ENCODE measurements around the gene IRF1.
"Not testable (repeated sequence)": the region's sequence is repeated elsewhere in the genome, so short reads cannot be mapped to it uniquely, and the experiment has no call there.

Gene IRF1

GRCh38 chr5:132490484-132491367, at the start of gene IRF1:
TSS of gene IRF1 (minus strand) at chr5:132490773. CDS start at chr5:132489478, 1,295 bp downstream.
- DNase-seq (ENCODE audit: insufficient read length, low spot score) (peak; percentile 98), FAIRE-seq (peak; percentile 84)

- DNase-seq (ENCODE audit: insufficient read length, low spot score) (no peak), FAIRE-seq (no peak)
Measured at GRCh38 chr5:132540149-132540548, 49.6 kb upstream of the IRF1 start.

GRCh38 chr5:132539716-132540115, 49.1 kb upstream of the IRF1 start:
- DNase-seq (ENCODE audit: insufficient read length, low spot score) (no peak), FAIRE-seq (no peak)

GRCh38 chr5:132530946-132531345, 40.4 kb upstream of the IRF1 start:
- DNase-seq (ENCODE audit: insufficient read length, low spot score), result no peak
- FAIRE-seq, result no peak

GRCh38 chr5:132528866-132529634, 38.5 kb upstream of the IRF1 start:
- DNase-seq (ENCODE audit: insufficient read length, low spot score), result no peak
- FAIRE-seq, result no peak

DNA sequence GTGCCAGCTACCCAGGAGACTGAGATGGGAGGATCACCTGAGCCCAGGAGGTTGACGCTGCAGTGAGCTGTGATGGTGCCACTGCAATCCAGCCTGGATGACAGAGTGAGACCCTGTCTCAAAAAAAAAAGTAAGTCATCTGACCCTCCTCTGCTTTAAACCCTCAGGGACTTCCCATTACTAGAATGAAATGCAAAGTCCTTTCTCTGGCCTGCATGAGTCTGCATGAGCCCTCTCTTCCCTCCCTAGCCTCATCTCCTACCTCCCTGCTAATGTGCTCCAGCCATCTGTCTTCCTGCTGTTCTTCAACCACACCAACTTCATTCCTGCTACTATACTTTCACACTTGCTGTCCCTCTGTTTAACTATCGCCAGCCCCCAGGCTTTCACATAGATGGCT, 37.4 kb upstream of the IRF1 start:
- DNase-seq (ENCODE audit: insufficient read length, low spot score), result no peak
- FAIRE-seq, result no peak

DNA sequence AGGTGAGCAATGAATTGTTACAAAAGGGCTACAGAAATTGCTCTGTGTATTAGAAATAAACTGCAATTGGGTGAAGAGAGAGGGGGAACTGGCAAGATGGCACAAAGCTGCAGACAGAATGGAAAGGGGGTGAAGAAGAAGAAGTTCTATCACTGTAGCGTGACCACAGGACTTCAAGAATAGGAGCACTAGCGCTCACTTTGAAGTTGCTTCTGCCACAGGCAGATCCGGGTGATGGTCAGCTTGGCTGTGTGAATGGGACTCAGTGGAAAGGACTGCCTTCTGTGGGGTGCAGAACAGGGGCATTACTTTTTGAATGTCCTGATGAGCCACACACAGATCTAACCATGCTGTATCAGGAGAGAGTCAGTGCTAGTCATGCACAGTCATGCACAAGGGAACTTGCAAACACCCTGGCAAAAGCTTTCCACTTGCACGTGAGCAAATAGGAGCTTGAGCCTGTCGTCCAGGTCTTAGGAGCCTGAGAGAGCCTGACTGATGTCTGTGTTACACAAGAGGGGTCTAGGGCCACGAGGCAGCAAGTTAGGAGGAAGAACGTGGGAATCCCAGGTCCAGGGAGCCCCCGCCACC, 36.5 kb upstream of the IRF1 start:
- DNase-seq (ENCODE audit: insufficient read length, low spot score), result no peak

DNA sequence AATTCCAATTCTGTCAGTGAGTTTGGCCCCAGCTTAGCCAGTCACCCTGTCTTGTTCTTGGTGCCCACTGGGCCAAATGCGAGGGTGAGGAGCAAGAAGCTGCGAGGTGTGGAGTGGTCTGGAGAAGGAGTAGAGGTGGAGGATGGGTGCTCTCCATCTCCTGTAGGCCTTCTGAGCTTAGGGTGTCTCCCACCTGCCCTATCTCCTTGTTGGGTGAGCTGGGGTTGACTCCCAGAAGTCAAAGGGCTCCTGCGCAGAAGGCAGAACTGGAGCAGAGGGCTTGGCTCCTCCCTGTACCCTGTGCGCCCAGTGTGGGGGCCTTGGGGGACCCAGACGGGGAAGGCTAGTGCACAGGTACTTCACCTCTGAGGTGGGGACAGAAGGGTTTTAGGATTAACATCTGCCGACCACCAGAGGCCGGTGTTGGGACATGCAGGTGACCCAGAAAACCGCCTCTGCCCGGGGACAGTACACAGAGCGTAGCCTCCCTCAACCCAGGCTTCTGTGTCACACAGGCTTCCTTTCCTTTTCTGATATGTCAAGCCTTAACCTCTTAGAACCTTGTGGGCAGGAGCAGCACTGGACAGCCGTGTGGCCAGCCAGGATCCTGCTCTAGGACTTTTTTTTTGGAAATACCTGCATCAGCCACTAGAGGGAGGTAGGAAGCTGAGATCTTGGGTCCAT, 35.9 kb upstream of the IRF1 start:
- no peak for DNase-seq (ENCODE audit: insufficient read length, low spot score)
- peak; percentile 93 for FAIRE-seq

More for the DNA sequence above, 36.5 kb upstream of the IRF1 start:
- no peak for FAIRE-seq

DNA sequence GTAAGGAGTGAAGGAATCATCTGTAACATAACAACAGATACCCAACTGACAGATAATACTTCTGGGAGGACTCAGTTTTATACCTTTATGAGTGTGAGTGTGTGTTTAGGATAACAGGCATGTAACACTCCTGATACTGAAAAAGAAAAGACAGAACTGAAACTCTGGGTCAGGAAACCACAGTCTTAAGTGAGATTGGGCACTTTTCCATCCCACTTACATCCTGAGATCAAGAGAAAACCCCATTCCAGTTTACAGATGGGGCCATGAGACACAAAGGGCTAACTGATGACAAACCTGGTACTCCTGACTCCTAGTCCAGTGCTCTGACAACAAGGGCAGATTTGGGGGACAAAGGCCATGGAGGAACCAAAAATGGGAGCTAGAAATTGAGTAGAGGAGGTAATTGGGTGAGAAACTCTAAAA, 34.7 kb upstream of the IRF1 start:
- no peak for DNase-seq (ENCODE audit: insufficient read length, low spot score)
- peak; percentile 89 for FAIRE-seq

GRCh38 chr5:132524877-132525276, 34.3 kb upstream of the IRF1 start:
- not testable (repeated sequence) for FAIRE-seq; DNase-seq (ENCODE audit: insufficient read length, low spot score)

DNA sequence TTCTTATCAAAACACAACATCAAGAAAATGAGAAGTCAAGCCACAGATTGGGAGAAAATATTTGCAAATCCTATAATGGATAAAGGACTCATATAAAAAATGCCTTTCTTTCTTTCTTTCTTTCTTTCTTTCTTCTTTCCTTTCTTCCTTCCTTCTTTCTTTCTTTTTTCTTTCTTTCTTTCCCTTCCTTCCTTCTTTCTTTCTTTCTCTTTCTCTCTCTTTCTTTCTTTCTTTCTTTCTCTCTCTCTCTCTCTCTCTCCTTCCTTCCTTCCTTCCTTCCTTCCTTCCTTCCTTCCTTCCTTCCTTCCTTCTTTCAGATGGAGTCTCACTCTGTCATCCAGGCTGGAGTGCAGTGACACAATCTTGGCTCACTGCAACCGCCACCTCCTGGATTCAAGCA, 31.5 kb upstream of the IRF1 start:
- FAIRE-seq, result not testable (repeated sequence)

GRCh38 chr5:132513618-132514336, 23.2 kb upstream of the IRF1 start:
- FAIRE-seq; DNase-seq (ENCODE audit: insufficient read length, low spot score): not testable (repeated sequence)

More for the DNA sequence above, 31.5 kb upstream of the IRF1 start:
- not testable (repeated sequence) for DNase-seq (ENCODE audit: insufficient read length, low spot score)

GRCh38 chr5:132510076-132510475, 19.5 kb upstream of the IRF1 start:
- DNase-seq (ENCODE audit: insufficient read length, low spot score) (no peak), FAIRE-seq (peak; percentile 23)

DNA sequence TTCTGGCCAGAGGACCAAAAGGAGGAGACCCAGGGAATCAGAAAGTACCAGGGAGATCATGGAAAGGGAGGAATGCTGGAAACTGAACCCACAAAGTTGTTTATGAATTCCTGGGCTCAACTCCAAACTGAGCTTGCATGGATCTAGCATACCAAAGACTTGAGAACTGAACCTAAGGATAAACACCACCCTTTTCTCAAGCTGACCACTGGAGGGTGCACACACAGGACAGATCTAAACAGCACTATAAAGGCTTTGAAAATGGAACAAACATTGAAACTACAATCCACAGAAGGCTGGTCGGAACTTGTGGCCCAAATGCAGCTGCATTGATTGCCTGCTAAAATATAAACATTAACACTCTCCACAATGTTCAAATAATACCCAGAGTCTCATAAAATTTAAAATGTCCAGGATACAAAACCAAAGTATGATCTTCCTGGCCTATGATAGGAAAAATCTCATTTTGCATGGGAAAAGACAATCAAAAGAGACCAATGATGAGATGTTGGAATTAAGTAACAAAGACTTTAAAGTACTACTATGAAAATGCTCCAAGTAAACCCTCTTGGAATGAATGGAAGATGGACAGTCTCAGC, 15.6 kb upstream of the IRF1 start:
- FAIRE-seq (peak; percentile 97), DNase-seq (ENCODE audit: insufficient read length, low spot score) (no peak)

DNA sequence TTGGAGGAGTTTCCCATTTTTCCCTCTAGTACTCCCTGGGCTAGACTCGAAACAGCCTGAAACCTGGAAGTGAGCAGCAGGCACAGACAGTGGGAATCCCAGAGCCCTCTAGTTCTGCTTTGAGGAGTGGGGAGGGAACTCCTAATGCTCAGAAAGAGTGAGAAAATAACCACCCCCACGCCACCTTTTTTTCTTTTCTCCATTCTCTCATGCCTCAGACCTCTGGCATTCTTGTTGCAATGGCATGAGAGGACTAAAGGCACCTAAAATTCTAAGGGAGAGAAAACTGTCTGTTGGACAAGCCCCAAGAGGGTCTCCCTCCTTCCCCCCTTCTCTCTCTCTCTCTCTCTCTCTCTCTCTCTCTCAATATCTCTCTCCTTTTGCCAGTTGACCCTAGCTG, 15.1 kb upstream of the IRF1 start:
- DNase-seq (ENCODE audit: insufficient read length, low spot score), result no peak
- FAIRE-seq, result no peak

DNA sequence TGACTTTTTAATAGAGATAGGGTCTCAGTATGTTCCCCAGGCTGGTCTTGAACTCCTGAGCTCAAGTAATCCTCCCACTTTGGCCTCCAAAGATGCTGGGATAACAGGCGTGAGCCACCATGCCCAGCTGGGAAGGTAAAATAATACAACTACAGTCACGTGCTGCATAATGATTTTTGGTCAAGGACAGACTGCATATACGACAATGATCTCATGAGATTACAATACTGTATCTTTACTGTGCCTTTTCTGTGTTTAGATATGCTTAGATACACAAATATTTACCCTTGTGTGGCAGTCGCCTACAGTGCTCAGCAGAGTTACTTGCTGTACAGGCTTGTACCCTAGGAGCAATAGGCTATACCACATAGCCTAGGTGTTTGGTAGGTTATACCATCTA, 14.2 kb upstream of the IRF1 start:
- DNase-seq (ENCODE audit: insufficient read length, low spot score) (no peak), FAIRE-seq (no peak)

DNA sequence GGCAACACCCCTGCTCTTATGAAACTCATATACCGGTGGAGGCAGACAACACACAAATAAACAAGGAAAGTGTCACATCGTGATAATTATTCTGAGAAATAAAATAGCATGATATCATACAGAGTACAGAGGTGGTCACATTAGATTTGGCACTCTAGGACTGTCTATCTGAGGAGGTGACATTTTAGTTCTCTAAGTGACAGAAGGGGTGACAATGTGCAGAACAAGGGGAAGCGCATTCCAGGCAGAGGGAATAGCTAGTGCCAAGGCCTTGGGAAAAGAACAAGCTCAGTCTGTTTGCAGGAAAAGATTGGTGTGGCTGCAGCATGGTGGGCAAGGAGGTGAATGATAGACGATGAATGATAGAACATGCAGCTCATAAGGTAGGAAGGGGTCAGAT, 12.7 kb upstream of the IRF1 start:
- no peak for FAIRE-seq

GRCh38 chr5:132501961-132502931, 11.7 kb upstream of the IRF1 start:
- FAIRE-seq, result no peak
- no peak for DNase-seq (ENCODE audit: insufficient read length, low spot score)

More for the DNA sequence above, 12.7 kb upstream of the IRF1 start:
- no peak for DNase-seq (ENCODE audit: insufficient read length, low spot score)

DNA sequence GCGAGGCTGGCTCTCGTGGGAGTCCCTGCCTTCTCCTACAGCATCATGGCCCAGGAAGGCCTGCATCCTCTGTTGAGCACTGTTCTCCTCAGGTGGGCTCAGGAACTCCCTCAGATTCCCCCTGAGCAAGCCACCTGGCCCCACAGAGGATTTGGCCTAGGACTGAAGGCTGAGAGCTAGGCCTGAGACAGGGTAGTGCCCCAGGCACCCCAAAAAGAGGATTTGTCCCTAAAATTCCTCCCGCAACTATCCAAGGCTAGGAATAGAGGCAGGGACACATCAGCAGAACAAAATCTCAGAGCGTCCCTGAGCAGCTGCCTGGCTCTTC, 11.0 kb upstream of the IRF1 start:
- DNase-seq (ENCODE audit: insufficient read length, low spot score) (no peak), FAIRE-seq (no peak)
